ENCODE measurements around the gene DGCR8.

DGCR8 gene

GRCh38 chr22:20035375-20036083 is 44.5 kb upstream of the DGCR8 start:
- Histone ChIP-seq H3K27ac (ENCODE audit: low read depth, low read length) (no peak overlapping the region), H2AK5ac (ENCODE audit: low read length) (no peak overlapping the region), H3K27me3 (ENCODE audit: insufficient read depth, low read length, poor library complexity) (no peaks in the 10 kb centered on the region), H2BK15ac (replicated peaks; ENCODE audit: low read depth) (no peak overlapping the region), H3K23ac (ENCODE audit: low read length) (no peak overlapping the region), H4K5ac (ENCODE audit: low read length) (no peak overlapping the region), H3K79me2 (ENCODE audit: control insufficient read depth, insufficient read depth, low read length) (no peaks in the 10 kb centered on the region), H4K8ac (ENCODE audit: low read depth, low read length) (no peak overlapping the region), H3K4me2 (ENCODE audit: low read length) (no peak overlapping the region), H3K18ac (ENCODE audit: low read length) (no peak overlapping the region), H3K36me3 (ENCODE audit: control insufficient read depth, insufficient read depth, low read length) (no peaks in the 10 kb centered on the region), H3K4me3 (ENCODE audit: low read length) (no peak overlapping the region), H3K79me1 (ENCODE audit: low read length) (no peaks in the 10 kb centered on the region), H2BK5ac (ENCODE audit: low read length) (no peak overlapping the region), H3K56ac (ENCODE audit: low read length) (no peak overlapping the region), H2BK120ac (ENCODE audit: low read depth, low read length) (no peak overlapping the region), H3K4ac (ENCODE audit: low read depth, low read length) (no peak overlapping the region), H3K4me1 (ENCODE audit: control insufficient read depth, low read depth, low read length) (no peaks in the 10 kb centered on the region), H3K9ac (ENCODE audit: low read length) (no peak overlapping the region)
- WGBS (ENCODE audit: extremely low coverage, insufficient coverage, low lambda C conversion rate), result no CpG with 5 or more reads among the region's 16 CpGs
- DNase-seq, result no peak

- Histone ChIP-seq H4K8ac (ENCODE audit: low read depth, low read length) (no peak overlapping the region), H3K56ac (ENCODE audit: low read length) (no peak overlapping the region), H3K23ac (ENCODE audit: low read length) (no peak overlapping the region), H4K5ac (ENCODE audit: low read length) (no peak overlapping the region), H3K4ac (ENCODE audit: low read depth, low read length) (no peak overlapping the region), H3K79me2 (ENCODE audit: control insufficient read depth, insufficient read depth, low read length) (no peaks in the 10 kb centered on the region), H2AK5ac (ENCODE audit: low read length) (no peak overlapping the region), H3K79me1 (ENCODE audit: low read length) (no peaks in the 10 kb centered on the region), H3K4me3 (ENCODE audit: low read length) (no peak overlapping the region), H3K27ac (ENCODE audit: low read depth, low read length) (no peak overlapping the region), H2BK15ac (replicated peaks; ENCODE audit: low read depth) (no peak overlapping the region), H2BK120ac (ENCODE audit: low read depth, low read length) (no peak overlapping the region), H2BK5ac (ENCODE audit: low read length) (no peak overlapping the region), H3K9ac (ENCODE audit: low read length) (no peak overlapping the region), H3K36me3 (ENCODE audit: control insufficient read depth, insufficient read depth, low read length) (no peaks in the 10 kb centered on the region), H3K27me3 (ENCODE audit: insufficient read depth, low read length, poor library complexity) (no peaks in the 10 kb centered on the region), H3K4me1 (ENCODE audit: control insufficient read depth, low read depth, low read length) (no peaks in the 10 kb centered on the region), H3K4me2 (ENCODE audit: low read length) (no peak overlapping the region), H3K18ac (ENCODE audit: low read length) (no peak overlapping the region)
- DNase-seq, result no peak
- no CpG with 5 or more reads among the region's 10 CpGs for WGBS (ENCODE audit: extremely low coverage, insufficient coverage, low lambda C conversion rate)
These were observed 44.0 kb upstream of the DGCR8 start for GRCh38 chr22:20036084-20036482.

GRCh38 chr22:20036535-20037392 is 43.3 kb upstream of the DGCR8 start:
- Histone ChIP-seq H3K4me2 (ENCODE audit: low read length) (no peak overlapping the region), H3K27ac (ENCODE audit: low read depth, low read length) (no peak overlapping the region), H3K56ac (ENCODE audit: low read length) (no peak overlapping the region), H3K9ac (ENCODE audit: low read length) (no peak overlapping the region), H4K8ac (ENCODE audit: low read depth, low read length) (no peak overlapping the region), H2AK5ac (ENCODE audit: low read length) (no peak overlapping the region), H3K4me1 (ENCODE audit: control insufficient read depth, low read depth, low read length) (no peaks in the 10 kb centered on the region), H3K23ac (ENCODE audit: low read length) (no peak overlapping the region), H3K79me2 (ENCODE audit: control insufficient read depth, insufficient read depth, low read length) (no peaks in the 10 kb centered on the region), H3K27me3 (ENCODE audit: insufficient read depth, low read length, poor library complexity) (no peaks in the 10 kb centered on the region), H2BK5ac (ENCODE audit: low read length) (no peak overlapping the region), H4K5ac (ENCODE audit: low read length) (no peak overlapping the region), H3K18ac (ENCODE audit: low read length) (no peak overlapping the region), H3K4ac (ENCODE audit: low read depth, low read length) (no peak overlapping the region), H3K36me3 (ENCODE audit: control insufficient read depth, insufficient read depth, low read length) (no peaks in the 10 kb centered on the region), H2BK120ac (ENCODE audit: low read depth, low read length) (no peak overlapping the region), H3K4me3 (ENCODE audit: low read length) (no peak overlapping the region), H3K79me1 (ENCODE audit: low read length) (no peaks in the 10 kb centered on the region), H2BK15ac (replicated peaks; ENCODE audit: low read depth) (no peak overlapping the region)
- no CpG with 5 or more reads among the region's 25 CpGs for WGBS (ENCODE audit: extremely low coverage, insufficient coverage, low lambda C conversion rate)
- no peak for DNase-seq

- Histone ChIP-seq H3K4ac (ENCODE audit: low read depth, low read length) (no peak overlapping the region), H3K9ac (ENCODE audit: low read length) (no peak overlapping the region), H3K18ac (ENCODE audit: low read length) (no peak overlapping the region), H2BK120ac (ENCODE audit: low read depth, low read length) (no peak overlapping the region), H3K4me1 (ENCODE audit: control insufficient read depth, low read depth, low read length) (no peaks in the 10 kb centered on the region), H2BK5ac (ENCODE audit: low read length) (no peak overlapping the region), H3K79me2 (ENCODE audit: control insufficient read depth, insufficient read depth, low read length) (no peaks in the 10 kb centered on the region), H4K5ac (ENCODE audit: low read length) (no peak overlapping the region), H3K27me3 (ENCODE audit: insufficient read depth, low read length, poor library complexity) (no peaks in the 10 kb centered on the region), H3K56ac (ENCODE audit: low read length) (no peak overlapping the region), H3K23ac (ENCODE audit: low read length) (no peak overlapping the region), H4K8ac (ENCODE audit: low read depth, low read length) (no peak overlapping the region), H3K36me3 (ENCODE audit: control insufficient read depth, insufficient read depth, low read length) (no peaks in the 10 kb centered on the region), H3K4me2 (ENCODE audit: low read length) (no peak overlapping the region), H3K27ac (ENCODE audit: low read depth, low read length) (no peak overlapping the region), H3K79me1 (ENCODE audit: low read length) (no peaks in the 10 kb centered on the region), H2BK15ac (replicated peaks; ENCODE audit: low read depth) (no peak overlapping the region), H2AK5ac (ENCODE audit: low read length) (no peak overlapping the region), H3K4me3 (ENCODE audit: low read length) (no peak overlapping the region)
- DNase-seq, result no peak
- no CpG with 5 or more reads among the region's 3 CpGs for WGBS (ENCODE audit: extremely low coverage, insufficient coverage, low lambda C conversion rate)
These were observed 42.6 kb upstream of the DGCR8 start for GRCh38 chr22:20037419-20037818.

- Histone ChIP-seq H3K27me3 (ENCODE audit: insufficient read depth, low read length, poor library complexity) (no peaks in the 10 kb centered on the region), H3K4me1 (ENCODE audit: control insufficient read depth, low read depth, low read length) (no peaks in the 10 kb centered on the region), H2AK5ac (ENCODE audit: low read length) (no peak overlapping the region), H3K79me2 (ENCODE audit: control insufficient read depth, insufficient read depth, low read length) (no peaks in the 10 kb centered on the region), H3K79me1 (ENCODE audit: low read length) (no peaks in the 10 kb centered on the region), H3K9ac (ENCODE audit: low read length) (no peak overlapping the region), H3K4me2 (ENCODE audit: low read length) (no peak overlapping the region), H2BK5ac (ENCODE audit: low read length) (no peak overlapping the region), H2BK15ac (replicated peaks; ENCODE audit: low read depth) (no peak overlapping the region), H3K56ac (ENCODE audit: low read length) (no peak overlapping the region), H3K27ac (ENCODE audit: low read depth, low read length) (no peak overlapping the region), H4K8ac (ENCODE audit: low read depth, low read length) (no peak overlapping the region), H2BK120ac (ENCODE audit: low read depth, low read length) (no peak overlapping the region), H3K23ac (ENCODE audit: low read length) (no peak overlapping the region), H3K36me3 (ENCODE audit: control insufficient read depth, insufficient read depth, low read length) (no peaks in the 10 kb centered on the region), H4K5ac (ENCODE audit: low read length) (no peak overlapping the region), H3K4ac (ENCODE audit: low read depth, low read length) (no peak overlapping the region), H3K4me3 (ENCODE audit: low read length) (no peak overlapping the region), H3K18ac (ENCODE audit: low read length) (no peak overlapping the region)
- no CpG with 5 or more reads among the region's 7 CpGs for WGBS (ENCODE audit: extremely low coverage, insufficient coverage, low lambda C conversion rate)
- no peak for DNase-seq
These were observed 41.5 kb upstream of the DGCR8 start for GRCh38 chr22:20038574-20038973.

All from mesendoderm (in vitro differentiated cells).